ENCODE measurements around the gene TSPAN2.

The TSPAN2 gene

GRCh38 chr1:115064461-115064860 lies 24.8 kb downstream of the TSPAN2 start:
- Mint-ChIP-seq H3K4me1 (ENCODE audit: low read depth in 2 of 2) (peaks cover 33 to 43% of the 10 kb centered on the region in 2 donors), H3K36me3 (ENCODE audit: insufficient read depth) (peaks cover 13% of the 10 kb centered on the region), H3K4me3 (peak overlapping the region in 1 of 2 donors; percentile 31), H3K27me3 (no peaks in the 10 kb centered on the region), H3K27ac (peak overlapping the region; percentile 99), H3K9me3 (no peaks in the 10 kb centered on the region)
- DNase-seq: no peak
- no peak for ATAC-seq (replicated peaks)

- peaks cover 16% of the 10 kb centered on the region for H3K36me3 Mint-ChIP-seq (ENCODE audit: insufficient read depth)
- H3K9me3 Mint-ChIP-seq: no peaks in the 10 kb centered on the region
- DNase-seq (peak; percentile 20 to 42 (median 32)), ATAC-seq (replicated peaks) (peak; percentile 62)
- peak overlapping the region; percentile 99 for H3K27ac Mint-ChIP-seq
- peak overlapping the region; percentile 74 to 78 for H3K4me3 Mint-ChIP-seq
- H3K27me3 Mint-ChIP-seq: no peaks in the 10 kb centered on the region
- peaks cover 33 to 39% of the 10 kb centered on the region in 2 donors for H3K4me1 Mint-ChIP-seq (ENCODE audit: low read depth in 2 of 2)
Measured at GRCh38 chr1:115063228-115063901, 25.9 kb downstream of the TSPAN2 start.

DNA sequence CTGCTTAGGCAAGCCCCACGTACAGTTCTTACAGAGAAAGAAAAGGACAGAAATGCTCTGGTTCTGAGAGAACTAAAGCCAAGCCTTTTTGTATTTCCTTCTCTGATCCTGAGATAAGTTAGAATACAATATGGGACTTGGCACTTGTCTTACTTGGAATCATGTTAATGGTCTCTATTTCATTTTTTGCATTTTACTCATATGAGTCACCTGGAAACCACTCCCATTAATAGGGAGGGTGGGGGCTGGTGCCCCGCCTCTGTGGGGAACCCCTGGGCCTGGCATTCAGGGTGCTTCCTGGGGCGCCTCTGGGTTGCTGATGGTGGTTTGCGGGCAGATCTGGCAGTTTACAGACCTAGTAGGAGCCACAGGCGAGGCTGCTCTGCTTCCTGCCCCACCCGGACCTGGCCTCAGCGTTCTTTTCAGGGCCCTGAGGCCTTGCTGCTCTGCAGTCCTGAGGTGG lies 26.7 kb downstream of the TSPAN2 start:
- DNase-seq (peak; percentile 92 to 94 (median 94)), ATAC-seq (replicated peaks) (peak; percentile 93)
- Mint-ChIP-seq H3K9me3 (no peaks in the 10 kb centered on the region), H3K4me3 (peak overlapping the region; percentile 74 to 78), H3K4me1 (ENCODE audit: low read depth in 2 of 2) (peaks cover 33 to 39% of the 10 kb centered on the region in 2 donors), H3K27ac (peak overlapping the region; percentile 99), H3K36me3 (ENCODE audit: insufficient read depth) (peaks cover 16% of the 10 kb centered on the region), H3K27me3 (no peaks in the 10 kb centered on the region)

DNA sequence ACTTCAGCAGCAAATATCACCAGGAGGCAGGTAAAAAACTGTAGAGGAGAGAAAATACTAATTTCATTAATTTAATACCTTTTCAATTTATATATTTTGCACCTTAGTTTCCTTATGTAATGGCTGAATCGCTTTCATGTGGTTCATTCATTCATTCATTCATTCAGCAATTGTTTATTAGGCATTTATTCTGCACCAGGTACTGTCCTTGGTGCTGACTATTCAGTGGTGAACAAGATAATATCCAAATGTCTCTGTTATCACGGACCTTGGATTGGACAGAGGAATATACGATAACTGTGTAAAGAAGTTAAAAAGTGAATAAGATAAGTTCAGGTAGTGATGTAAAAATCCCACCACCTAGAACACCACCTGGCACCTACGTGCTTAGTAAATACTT lies 28.8 kb downstream of the TSPAN2 start:
- ATAC-seq (replicated peaks) (no peak), DNase-seq (no peak)
- Mint-ChIP-seq H3K9me3 (no peaks in the 10 kb centered on the region), H3K27ac (peak overlapping the region; percentile 99), H3K4me1 (ENCODE audit: low read depth in 2 of 2) (peaks cover 33 to 39% of the 10 kb centered on the region in 2 donors), H3K27me3 (no peaks in the 10 kb centered on the region), H3K36me3 (ENCODE audit: insufficient read depth) (peaks cover 16% of the 10 kb centered on the region), H3K4me3 (no peak overlapping the region)

DNA sequence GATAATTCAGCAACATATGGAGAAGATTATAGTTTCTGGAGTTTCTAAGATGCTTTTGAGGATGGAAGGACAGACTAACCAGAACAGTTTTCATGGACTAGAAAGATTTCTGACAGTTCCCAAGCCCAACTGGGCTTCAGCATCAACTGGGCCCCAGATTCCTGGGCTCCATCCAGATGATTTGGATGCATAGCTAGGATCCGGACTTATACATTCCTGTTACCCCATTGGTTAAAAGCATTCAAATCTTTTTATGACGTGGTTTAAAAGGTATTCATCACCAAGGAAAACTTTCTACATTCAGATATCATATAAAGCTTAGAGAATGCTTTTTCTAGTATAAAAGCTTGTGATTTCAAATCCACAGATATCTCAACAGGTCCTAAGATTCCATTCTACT lies 30.0 kb downstream of the TSPAN2 start:
- ATAC-seq (replicated peaks): no peak
- no peak for DNase-seq
- no peaks in the 10 kb centered on the region for H3K27me3 Mint-ChIP-seq
- H3K36me3 Mint-ChIP-seq (ENCODE audit: insufficient read depth): peaks cover 19% of the 10 kb centered on the region
- H3K4me3 Mint-ChIP-seq: no peak overlapping the region
- H3K4me1 Mint-ChIP-seq (ENCODE audit: low read depth in 2 of 2): peaks cover 30 to 36% of the 10 kb centered on the region in 2 donors
- H3K27ac Mint-ChIP-seq: no peak overlapping the region
- no peaks in the 10 kb centered on the region for H3K9me3 Mint-ChIP-seq

- DNase-seq: no peak
- H3K27ac Mint-ChIP-seq: no peak overlapping the region
- no peaks in the 10 kb centered on the region for H3K27me3 Mint-ChIP-seq
- peaks cover 12% of the 10 kb centered on the region for H3K36me3 Mint-ChIP-seq (ENCODE audit: insufficient read depth)
- peaks cover 15 to 22% of the 10 kb centered on the region in 2 donors for H3K4me1 Mint-ChIP-seq (ENCODE audit: low read depth in 2 of 2)
- H3K9me3 Mint-ChIP-seq: no peaks in the 10 kb centered on the region
- ATAC-seq (replicated peaks): no peak
- H3K4me3 Mint-ChIP-seq: no peak overlapping the region
Measured at GRCh38 chr1:115057661-115058254, 31.5 kb downstream of the TSPAN2 start.

DNA sequence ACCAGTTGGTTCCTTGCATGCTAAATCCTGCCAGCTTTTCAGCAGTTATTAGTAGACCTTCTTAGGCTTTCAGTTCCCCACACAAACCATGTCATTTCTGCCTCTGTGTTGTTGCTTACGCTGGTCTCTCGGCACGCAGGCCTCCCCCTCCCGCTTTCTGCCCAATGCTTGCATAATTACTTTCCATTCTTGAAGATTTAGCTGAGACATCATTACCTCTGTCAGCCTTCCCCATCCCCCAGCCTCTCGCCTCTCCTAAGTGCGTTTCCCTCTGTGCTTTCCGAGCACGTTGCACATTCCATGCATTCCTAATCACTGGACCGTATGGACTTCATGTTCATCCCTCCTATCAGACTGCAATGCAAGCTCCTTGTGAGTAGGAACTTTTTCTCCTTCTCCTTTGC lies 32.9 kb downstream of the TSPAN2 start:
- Mint-ChIP-seq H3K9me3 (no peaks in the 10 kb centered on the region), H3K36me3 (ENCODE audit: insufficient read depth) (peaks cover 5% of the 10 kb centered on the region), H3K4me1 (ENCODE audit: low read depth in 2 of 2) (peaks cover 6 to 9% of the 10 kb centered on the region in 2 donors), H3K27me3 (no peaks in the 10 kb centered on the region), H3K4me3 (no peak overlapping the region), H3K27ac (no peak overlapping the region)
- DNase-seq (no peak), ATAC-seq (replicated peaks) (no peak)

GRCh38 chr1:115052454-115053083 lies 36.7 kb downstream of the TSPAN2 start:
- Mint-ChIP-seq H3K27ac (no peak overlapping the region), H3K4me1 (ENCODE audit: low read depth in 2 of 2) (no peaks in the 10 kb centered on the region), H3K4me3 (no peak overlapping the region), H3K36me3 (ENCODE audit: insufficient read depth) (peaks cover 9% of the 10 kb centered on the region), H3K9me3 (no peaks in the 10 kb centered on the region), H3K27me3 (no peaks in the 10 kb centered on the region)
- ATAC-seq (replicated peaks) (peak; percentile 87), DNase-seq (peak; percentile 43 to 60 (median 44))

GRCh38 chr1:115051850-115052249 lies 37.5 kb downstream of the TSPAN2 start:
- H3K4me1 Mint-ChIP-seq (ENCODE audit: low read depth in 2 of 2): no peaks in the 10 kb centered on the region
- H3K36me3 Mint-ChIP-seq (ENCODE audit: insufficient read depth): peaks cover 9% of the 10 kb centered on the region
- no peak overlapping the region for H3K27ac Mint-ChIP-seq
- H3K9me3 Mint-ChIP-seq: no peaks in the 10 kb centered on the region
- DNase-seq (no peak), ATAC-seq (replicated peaks) (no peak)
- H3K27me3 Mint-ChIP-seq: no peaks in the 10 kb centered on the region
- no peak overlapping the region for H3K4me3 Mint-ChIP-seq

DNA sequence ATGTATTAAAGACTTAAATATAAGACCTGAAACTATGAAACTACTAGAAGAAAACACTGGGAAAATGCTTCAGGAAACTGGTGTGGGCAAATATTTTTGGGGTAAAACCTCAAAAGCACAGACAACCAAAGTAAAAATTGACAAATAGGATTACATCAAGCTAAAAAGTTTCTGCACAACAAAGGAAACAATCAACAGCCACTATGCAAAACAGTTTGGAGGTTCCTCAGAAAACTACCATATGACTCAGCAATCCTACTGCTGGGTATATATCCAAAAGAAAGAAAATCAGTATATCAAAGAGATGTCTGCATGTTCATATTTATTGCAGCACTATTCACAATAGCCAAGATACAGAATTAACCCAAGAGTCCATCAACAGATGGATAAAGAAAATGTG lies 42.6 kb downstream of the TSPAN2 start:
- no peak overlapping the region for H3K4me3 Mint-ChIP-seq
- ATAC-seq (replicated peaks) (no peak), DNase-seq (no peak)
- H3K36me3 Mint-ChIP-seq (ENCODE audit: insufficient read depth): peaks cover 7% of the 10 kb centered on the region
- H3K27ac Mint-ChIP-seq: no peak overlapping the region
- H3K4me1 Mint-ChIP-seq (ENCODE audit: low read depth in 2 of 2): no peaks in the 10 kb centered on the region
- peaks cover 0 to 2% of the 10 kb centered on the region in 2 donors for H3K9me3 Mint-ChIP-seq
- H3K27me3 Mint-ChIP-seq: no peaks in the 10 kb centered on the region

DNA sequence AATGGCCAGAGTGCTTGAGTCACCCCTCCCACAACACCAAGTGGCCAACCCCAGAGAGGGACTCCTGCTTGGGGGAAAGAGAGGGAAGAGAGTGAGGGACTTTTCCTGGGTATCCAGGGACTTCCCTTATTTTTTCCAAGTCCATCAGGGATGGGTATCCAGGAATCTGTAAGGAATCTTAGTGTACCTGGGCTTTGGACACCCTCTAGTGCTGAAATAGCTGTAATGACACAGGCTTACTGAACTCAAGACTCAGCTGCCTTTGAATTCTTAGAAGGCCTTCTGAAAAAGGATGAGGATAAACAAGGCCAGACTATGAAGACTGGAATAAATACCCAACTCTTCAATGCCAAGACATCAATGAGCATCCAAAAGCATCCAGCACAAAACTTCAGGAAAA lies 47.6 kb downstream of the TSPAN2 start:
- Mint-ChIP-seq H3K27ac (no peak overlapping the region), H3K4me3 (no peak overlapping the region), H3K36me3 (ENCODE audit: insufficient read depth) (no peaks in the 10 kb centered on the region), H3K4me1 (ENCODE audit: low read depth in 2 of 2) (no peaks in the 10 kb centered on the region), H3K9me3 (peaks cover 0 to 2% of the 10 kb centered on the region in 2 donors), H3K27me3 (no peaks in the 10 kb centered on the region)
- no peak for DNase-seq
- no peak for ATAC-seq (replicated peaks)

DNA sequence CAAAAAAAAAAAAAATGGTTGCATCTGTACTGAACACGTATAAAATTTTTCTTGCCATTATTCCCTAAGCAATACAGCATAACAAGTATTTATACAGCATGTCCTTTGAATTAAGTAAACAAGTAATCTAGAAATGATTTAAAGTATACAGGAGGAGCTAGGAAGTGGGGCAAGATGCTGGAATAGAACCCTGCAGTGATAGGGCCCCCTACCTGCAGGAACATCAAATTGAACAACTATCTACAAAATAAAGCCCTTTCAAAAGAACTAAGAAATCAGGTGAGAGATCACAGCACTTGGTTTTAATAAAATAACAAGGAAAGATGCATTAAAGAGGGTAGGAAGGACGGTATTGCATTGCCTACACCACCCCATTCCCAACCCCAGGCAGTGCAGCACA lies 48.8 kb downstream of the TSPAN2 start:
- H3K27me3 Mint-ChIP-seq: no peaks in the 10 kb centered on the region
- no peak overlapping the region for H3K4me3 Mint-ChIP-seq
- no peak for DNase-seq
- no peaks in the 10 kb centered on the region for H3K4me1 Mint-ChIP-seq (ENCODE audit: low read depth in 2 of 2)
- peaks cover 0 to 2% of the 10 kb centered on the region in 2 donors for H3K9me3 Mint-ChIP-seq
- ATAC-seq (replicated peaks): no peak
- no peak overlapping the region for H3K27ac Mint-ChIP-seq
- H3K36me3 Mint-ChIP-seq (ENCODE audit: insufficient read depth): no peaks in the 10 kb centered on the region

DNA sequence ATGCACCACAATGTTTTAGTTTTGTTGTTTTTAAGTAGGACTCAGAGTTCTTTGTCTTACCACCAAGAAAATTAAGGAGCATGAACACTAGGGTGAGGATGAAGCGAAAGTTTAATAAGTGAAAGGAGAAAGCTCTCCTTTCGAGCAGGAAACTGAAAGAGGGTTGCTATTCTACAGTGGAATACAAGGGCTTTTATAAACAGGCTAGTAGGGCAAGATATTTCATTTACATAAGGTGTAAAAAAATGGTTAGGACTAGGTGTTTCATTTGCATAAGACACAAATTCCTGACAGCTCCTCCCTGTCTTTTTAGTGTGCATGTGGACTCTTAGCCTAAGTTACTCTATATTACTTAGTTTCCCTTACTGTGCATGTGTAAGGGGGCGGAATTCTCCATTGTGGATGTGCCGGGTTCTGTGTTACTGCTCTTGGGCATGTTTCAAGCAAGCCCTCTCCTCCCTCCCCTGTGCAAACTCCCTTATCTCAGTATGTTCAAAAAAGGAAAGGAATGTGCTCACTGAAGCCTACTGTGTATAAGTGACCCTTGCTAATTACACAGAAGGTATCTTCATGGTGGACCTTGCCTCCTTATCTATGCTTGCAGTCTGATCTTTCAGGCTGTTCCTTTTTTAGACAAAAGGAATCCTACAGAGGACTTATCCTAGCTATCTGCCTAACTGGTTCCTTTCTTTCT lies 52.3 kb downstream of the TSPAN2 start:
- no peak for DNase-seq
- H3K27ac Mint-ChIP-seq: no peak overlapping the region
- H3K4me1 Mint-ChIP-seq (ENCODE audit: low read depth in 2 of 2): no peaks in the 10 kb centered on the region
- no peaks in the 10 kb centered on the region for H3K27me3 Mint-ChIP-seq
- H3K36me3 Mint-ChIP-seq (ENCODE audit: insufficient read depth): no peaks in the 10 kb centered on the region
- ATAC-seq (replicated peaks): no peak
- H3K9me3 Mint-ChIP-seq: no peaks in the 10 kb centered on the region
- H3K4me3 Mint-ChIP-seq: no peak overlapping the region

Measured in effector memory CD8-positive, alpha-beta T cell (primary cell).